ENCODE measurements around the gene ETV2.

The ETV2 gene

DNA sequence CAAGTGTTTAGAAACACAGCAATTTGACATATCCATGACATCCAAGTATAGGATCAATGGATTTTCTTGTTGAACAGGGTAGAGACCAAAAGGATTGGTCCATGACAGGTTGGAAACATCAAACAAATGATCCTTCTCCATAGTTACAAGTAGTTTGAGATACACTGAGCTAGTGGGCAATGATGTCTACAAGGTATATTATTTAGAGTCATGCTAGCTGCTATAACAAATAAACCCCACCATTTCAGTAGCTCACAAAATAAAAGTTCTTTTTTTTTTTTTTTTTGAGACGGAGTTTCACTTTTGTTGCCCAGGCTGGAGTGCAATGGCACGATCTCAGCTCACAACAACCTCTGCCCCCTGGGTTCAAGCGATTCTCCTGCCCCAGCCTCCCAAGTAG is 33.9 kb upstream of the ETV2 start:
- Histone ChIP-seq H3K4me1 (ENCODE audit: control insufficient read depth, low read length) (peaks cover 22% of the 10 kb centered on the region), H3K27ac (ENCODE audit: low read depth, low read length) (no peak overlapping the region), H3K36me3 (ENCODE audit: control insufficient read depth, low read length) (no peaks in the 10 kb centered on the region), H3K9me2 (replicated peaks; ENCODE audit: control insufficient read depth, low read length) (no peaks in the 10 kb centered on the region), H3K9me3 (ENCODE audit: control insufficient read depth, insufficient read depth, low read length) (peaks cover 4% of the 10 kb centered on the region; the same call in 1 of the 2 replicates), H3K4me3 (ENCODE audit: low read length) (no peak overlapping the region), H3K79me2 (ENCODE audit: control insufficient read depth, low read length) (peaks cover under 1% of the 10 kb centered on the region), H4K20me1 (ENCODE audit: control insufficient read depth, insufficient read depth, low read depth, low read length) (no peaks in the 10 kb centered on the region), H3K27me3 (ENCODE audit: control insufficient read depth, low read length) (no peaks in the 10 kb centered on the region), H3K4me2 (ENCODE audit: low read length) (no peak overlapping the region), H3F3A (ENCODE audit: control insufficient read depth, insufficient read depth) (no peaks in the 10 kb centered on the region)
- TF ChIP-seq, protein P1, sequence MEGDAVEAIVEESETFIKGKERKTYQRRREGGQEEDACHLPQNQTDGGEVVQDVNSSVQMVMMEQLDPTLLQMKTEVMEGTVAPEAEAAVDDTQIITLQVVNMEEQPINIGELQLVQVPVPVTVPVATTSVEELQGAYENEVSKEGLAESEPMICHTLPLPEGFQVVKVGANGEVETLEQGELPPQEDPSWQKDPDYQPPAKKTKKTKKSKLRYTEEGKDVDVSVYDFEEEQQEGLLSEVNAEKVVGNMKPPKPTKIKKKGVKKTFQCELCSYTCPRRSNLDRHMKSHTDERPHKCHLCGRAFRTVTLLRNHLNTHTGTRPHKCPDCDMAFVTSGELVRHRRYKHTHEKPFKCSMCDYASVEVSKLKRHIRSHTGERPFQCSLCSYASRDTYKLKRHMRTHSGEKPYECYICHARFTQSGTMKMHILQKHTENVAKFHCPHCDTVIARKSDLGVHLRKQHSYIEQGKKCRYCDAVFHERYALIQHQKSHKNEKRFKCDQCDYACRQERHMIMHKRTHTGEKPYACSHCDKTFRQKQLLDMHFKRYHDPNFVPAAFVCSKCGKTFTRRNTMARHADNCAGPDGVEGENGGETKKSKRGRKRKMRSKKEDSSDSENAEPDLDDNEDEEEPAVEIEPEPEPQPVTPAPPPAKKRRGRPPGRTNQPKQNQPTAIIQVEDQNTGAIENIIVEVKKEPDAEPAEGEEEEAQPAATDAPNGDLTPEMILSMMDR (IDR thresholded peaks at IDR 0.05; ENCODE audit: low read depth, low read length, poor library complexity, severe bottlenecking): no peak
- TF ChIP-seq EZH2phosphoT487 (IDR thresholded peaks at IDR 0.05; ENCODE audit: borderline replicate concordance, low read length): no peak

DNA sequence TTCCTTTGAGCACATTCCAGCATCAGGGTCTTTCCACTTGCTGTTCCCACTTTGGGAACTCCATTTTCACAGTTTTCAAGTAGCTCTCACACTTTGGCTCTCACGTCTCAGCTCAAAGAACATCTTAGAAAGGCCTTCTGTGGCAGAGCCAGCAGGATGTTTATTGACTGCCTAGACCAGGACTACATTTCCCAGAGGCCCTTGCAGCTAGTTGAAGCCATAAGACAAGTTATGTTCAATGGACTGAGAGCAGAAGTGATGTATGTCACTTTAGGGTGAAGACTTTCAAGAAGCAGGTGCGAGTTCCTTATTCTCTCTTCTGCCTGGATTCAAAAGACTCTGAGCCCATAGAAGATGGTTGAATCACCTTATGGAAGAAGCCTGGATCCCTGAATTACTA is 33.3 kb upstream of the ETV2 start:
- Histone ChIP-seq H3K4me3 (ENCODE audit: low read length) (no peak overlapping the region), H3K4me2 (ENCODE audit: low read length) (no peak overlapping the region), H3F3A (ENCODE audit: control insufficient read depth, insufficient read depth) (no peaks in the 10 kb centered on the region), H3K4me1 (ENCODE audit: control insufficient read depth, low read length) (peaks cover 24% of the 10 kb centered on the region), H3K36me3 (ENCODE audit: control insufficient read depth, low read length) (no peaks in the 10 kb centered on the region), H4K20me1 (ENCODE audit: control insufficient read depth, insufficient read depth, low read depth, low read length) (no peaks in the 10 kb centered on the region), H3K27me3 (ENCODE audit: control insufficient read depth, low read length) (no peaks in the 10 kb centered on the region), H3K9me3 (ENCODE audit: control insufficient read depth, insufficient read depth, low read length) (peaks cover 4% of the 10 kb centered on the region; the same call in 1 of the 2 replicates), H3K9me2 (replicated peaks; ENCODE audit: control insufficient read depth, low read length) (no peaks in the 10 kb centered on the region), H3K27ac (ENCODE audit: low read depth, low read length) (no peak overlapping the region), H3K79me2 (ENCODE audit: control insufficient read depth, low read length) (peaks cover 6% of the 10 kb centered on the region)
- TF ChIP-seq, protein P1 (IDR thresholded peaks at IDR 0.05; ENCODE audit: low read depth, low read length, poor library complexity, severe bottlenecking): no peak
- no peak for TF ChIP-seq EZH2phosphoT487 (IDR thresholded peaks at IDR 0.05; ENCODE audit: borderline replicate concordance, low read length)

DNA sequence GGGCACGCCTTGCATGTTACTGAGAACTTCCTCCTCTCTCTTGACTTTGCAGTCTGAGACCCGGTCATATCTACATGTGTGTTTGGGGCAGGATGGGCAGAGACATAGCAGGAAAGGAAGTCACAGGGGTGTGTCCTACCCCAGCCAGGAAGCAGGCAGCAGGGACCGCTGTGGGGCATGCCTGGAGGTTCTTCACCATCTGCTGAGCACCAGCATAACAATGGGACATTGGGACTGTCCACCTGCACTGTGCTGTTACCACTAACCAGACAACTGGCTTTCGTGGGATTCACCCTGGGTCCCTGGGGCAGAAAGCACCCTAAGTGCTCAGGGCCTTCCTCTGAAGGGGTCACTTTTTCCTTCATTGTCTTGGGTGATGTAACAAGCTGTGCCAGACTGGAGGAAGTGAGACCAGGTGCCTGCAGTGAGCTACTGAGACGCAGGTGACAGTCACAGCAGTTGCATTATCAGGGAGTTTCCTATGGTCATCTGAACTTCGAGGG is 31.6 kb upstream of the ETV2 start:
- H3K4me3 ChIP-seq (ENCODE audit: low read length): peak overlapping the region; percentile 16; the same call in 1 of the 2 replicates
- peaks cover 15% of the 10 kb centered on the region for H3K79me2 ChIP-seq (ENCODE audit: control insufficient read depth, low read length)
- TF ChIP-seq, protein P1 (IDR thresholded peaks at IDR 0.05; ENCODE audit: low read depth, low read length, poor library complexity, severe bottlenecking): no peak
- no peak for TF ChIP-seq EZH2phosphoT487 (IDR thresholded peaks at IDR 0.05; ENCODE audit: borderline replicate concordance, low read length)
- H3K9me3 ChIP-seq (ENCODE audit: control insufficient read depth, insufficient read depth, low read length): peaks cover 4% of the 10 kb centered on the region; the same call in 1 of the 2 replicates
- peak overlapping the region; percentile 27 for H3K4me2 ChIP-seq (ENCODE audit: low read length)
- peaks cover 28% of the 10 kb centered on the region for H3K4me1 ChIP-seq (ENCODE audit: control insufficient read depth, low read length)
- H3F3A ChIP-seq (ENCODE audit: control insufficient read depth, insufficient read depth): no peaks in the 10 kb centered on the region
- H3K36me3 ChIP-seq (ENCODE audit: control insufficient read depth, low read length): peaks cover 8% of the 10 kb centered on the region
- no peaks in the 10 kb centered on the region for H3K27me3 ChIP-seq (ENCODE audit: control insufficient read depth, low read length)
- no peaks in the 10 kb centered on the region for H3K9me2 ChIP-seq (replicated peaks; ENCODE audit: control insufficient read depth, low read length)
- no peak overlapping the region for H3K27ac ChIP-seq (ENCODE audit: low read depth, low read length)
- H4K20me1 ChIP-seq (ENCODE audit: control insufficient read depth, insufficient read depth, low read depth, low read length): no peaks in the 10 kb centered on the region
